ENCODE measurements around the gene OXSR1. TPM values are rescaled to one million over a fixed set of nuclear protein-coding genes. Genes with fewer than 3 reads are reported as not detected.

Gene OXSR1
- total RNA-seq, 5 donors from 2014 or later (not counting 1 experiment from before 2014, with no cell fraction given) = 30.7 to 40.4 (median 37.4) TPM

- no peaks in the 10 kb centered on the region for H3K27me3 ChIP-seq (replicated peaks in 1 of 2; ENCODE audit: control insufficient read depth in 2 of 2, extremely low read depth in 1 of 2, insufficient read depth in 2 of 2, low read length in 1 of 2)
- peaks cover 5 to 8% (median 8%) of the 10 kb centered on the region in 3 donors for H3K4me1 Mint-ChIP-seq
- no peaks in the 10 kb centered on the region for H3K9me3 Mint-ChIP-seq
- H3K4me3 Mint-ChIP-seq = no peak overlapping the region
- POLR2A ChIA-PET = no interaction called here
- H3K36me3 ChIP-seq (ENCODE audit: control insufficient read depth in 2 of 2, extremely low read depth in 1 of 2, insufficient read depth in 1 of 2, low read length in 1 of 2) = peaks cover 42 to 58% of the 10 kb centered on the region in 2 donors
- H3K27ac ChIP-seq (ENCODE audit: low read length) = no peak overlapping the region
- no peak overlapping the region for H3K27ac Mint-ChIP-seq
- no peaks in the 10 kb centered on the region for H3K9me3 ChIP-seq
- 96% methylated on average over 11 of the region's 13 CpGs for WGBS (ENCODE audit: insufficient coverage)
- peaks cover 0 to 5% of the 10 kb centered on the region in 2 experiments for H3K4me1 ChIP-seq (ENCODE audit: control insufficient read depth in 1 of 2, extremely low read depth in 1 of 2, insufficient read depth in 2 of 2, low read length in 2 of 2)
- peak in 1 of 35 experiments; percentile 11 for DNase-seq
- no peak overlapping the region for H3K4me3 ChIP-seq (ENCODE audit: control insufficient read depth in 1 of 2, extremely low read depth in 1 of 2, low read length in 1 of 2)
- no peaks in the 10 kb centered on the region for H3K27me3 Mint-ChIP-seq
- CTCF ChIA-PET = interaction anchor here in 1 of 2 donors (2.1 kb wide), 1 partner anchor 358 kb away, joined by 6 read pairs; no protein-coding TSS in a partner anchor
- no peak for ATAC-seq (replicated peaks in 1 of 4)
- H3K36me3 Mint-ChIP-seq = peaks cover 47% of the 10 kb centered on the region
Measured at GRCh38 chr3:38121832-38122461, 43.4 kb upstream of the OXSR1 start.

- no peak overlapping the region for H3K27ac ChIP-seq (ENCODE audit: low read length)
- H3K27ac Mint-ChIP-seq = peak overlapping the region in 1 of 2 donors; percentile 19
- no peaks in the 10 kb centered on the region for H3K27me3 Mint-ChIP-seq
- no peak overlapping the region for H3K4me3 ChIP-seq (ENCODE audit: control insufficient read depth in 1 of 2, extremely low read depth in 1 of 2, low read length in 1 of 2)
- no peak overlapping the region for H3K4me3 Mint-ChIP-seq
- 93% methylated on average over 7 of the region's 9 CpGs for WGBS (ENCODE audit: insufficient coverage)
- no peaks in the 10 kb centered on the region for H3K9me3 Mint-ChIP-seq
- peaks cover 40 to 66% of the 10 kb centered on the region in 2 donors for H3K36me3 ChIP-seq (ENCODE audit: control insufficient read depth in 2 of 2, extremely low read depth in 1 of 2, insufficient read depth in 1 of 2, low read length in 1 of 2)
- no peaks in the 10 kb centered on the region for H3K9me3 ChIP-seq
- peaks cover 5 to 8% (median 7%) of the 10 kb centered on the region in 3 donors for H3K4me1 Mint-ChIP-seq
- POLR2A ChIA-PET = no interaction called here
- H3K4me1 ChIP-seq (ENCODE audit: control insufficient read depth in 1 of 2, extremely low read depth in 1 of 2, insufficient read depth in 2 of 2, low read length in 2 of 2) = peaks cover 0 to 4% of the 10 kb centered on the region in 2 experiments
- H3K36me3 Mint-ChIP-seq = peaks cover 54% of the 10 kb centered on the region
- no peaks in the 10 kb centered on the region for H3K27me3 ChIP-seq (replicated peaks in 1 of 2; ENCODE audit: control insufficient read depth in 2 of 2, extremely low read depth in 1 of 2, insufficient read depth in 2 of 2, low read length in 1 of 2)
- ATAC-seq (replicated peaks in 1 of 4) (no peak), DNase-seq (no peak)
- CTCF ChIA-PET = no interaction called here
Measured at GRCh38 chr3:38122712-38123290, 42.5 kb upstream of the OXSR1 start.

- Mint-ChIP-seq H3K27ac (peak overlapping the region in 1 of 2 donors; percentile 41), H3K9me3 (no peaks in the 10 kb centered on the region), H3K27me3 (no peaks in the 10 kb centered on the region), H3K36me3 (peaks cover 58% of the 10 kb centered on the region), H3K4me3 (no peak overlapping the region), H3K4me1 (peaks cover 0 to 5% (median 0%) of the 10 kb centered on the region in 3 donors)
- WGBS (ENCODE audit: insufficient coverage) = 83% methylated on average over 6 of the region's 7 CpGs
- CTCF ChIA-PET = no interaction called here
- Histone ChIP-seq H3K27ac (ENCODE audit: low read length) (no peak overlapping the region), H3K4me3 (ENCODE audit: control insufficient read depth in 1 of 2, extremely low read depth in 1 of 2, low read length in 1 of 2) (no peak overlapping the region), H3K9me3 (no peaks in the 10 kb centered on the region), H3K36me3 (ENCODE audit: control insufficient read depth in 2 of 2, extremely low read depth in 1 of 2, insufficient read depth in 1 of 2, low read length in 1 of 2) (peaks cover 47 to 83% of the 10 kb centered on the region in 2 donors), H3K4me1 (ENCODE audit: control insufficient read depth in 1 of 2, extremely low read depth in 1 of 2, insufficient read depth in 2 of 2, low read length in 2 of 2) (no peaks in the 10 kb centered on the region), H3K27me3 (replicated peaks in 1 of 2; ENCODE audit: control insufficient read depth in 2 of 2, extremely low read depth in 1 of 2, insufficient read depth in 2 of 2, low read length in 1 of 2) (no peaks in the 10 kb centered on the region)
- ATAC-seq (replicated peaks in 1 of 4) (no peak), DNase-seq (no peak)
- POLR2A ChIA-PET = no interaction called here
Measured at GRCh38 chr3:38124324-38125122, 40.8 kb upstream of the OXSR1 start.

- Histone ChIP-seq H3K27me3 (replicated peaks in 1 of 2; ENCODE audit: control insufficient read depth in 2 of 2, extremely low read depth in 1 of 2, insufficient read depth in 2 of 2, low read length in 1 of 2) (no peaks in the 10 kb centered on the region), H3K27ac (ENCODE audit: low read length) (no peak overlapping the region), H3K9me3 (no peaks in the 10 kb centered on the region), H3K4me1 (ENCODE audit: control insufficient read depth in 1 of 2, extremely low read depth in 1 of 2, insufficient read depth in 2 of 2, low read length in 2 of 2) (peaks cover 0 to 4% of the 10 kb centered on the region in 2 experiments), H3K36me3 (ENCODE audit: control insufficient read depth in 2 of 2, extremely low read depth in 1 of 2, insufficient read depth in 1 of 2, low read length in 1 of 2) (peaks cover 50 to 90% of the 10 kb centered on the region in 2 donors), H3K4me3 (ENCODE audit: control insufficient read depth in 1 of 2, extremely low read depth in 1 of 2, low read length in 1 of 2) (no peak overlapping the region)
- CTCF ChIA-PET = no interaction called here
- Mint-ChIP-seq H3K27me3 (no peaks in the 10 kb centered on the region), H3K4me3 (no peak overlapping the region), H3K36me3 (peaks cover 60% of the 10 kb centered on the region), H3K27ac (peak overlapping the region in 1 of 2 donors; percentile 45), H3K4me1 (peaks cover 4 to 6% (median 5%) of the 10 kb centered on the region in 3 donors), H3K9me3 (no peaks in the 10 kb centered on the region)
- DNase-seq = no peak
- ATAC-seq (replicated peaks in 1 of 4) = no peak
- POLR2A ChIA-PET = no interaction called here
- WGBS (ENCODE audit: insufficient coverage) = 94% methylated on average over 9 of the region's 11 CpGs
Measured at GRCh38 chr3:38125305-38126120, 39.8 kb upstream of the OXSR1 start.

GRCh38 chr3:38126121-38126892 lies 39.0 kb upstream of the OXSR1 start:
- Mint-ChIP-seq H3K36me3 (peaks cover 59% of the 10 kb centered on the region), H3K27ac (no peak overlapping the region), H3K27me3 (no peaks in the 10 kb centered on the region), H3K4me1 (peaks cover 6 to 9% (median 8%) of the 10 kb centered on the region in 3 donors), H3K9me3 (no peaks in the 10 kb centered on the region), H3K4me3 (no peak overlapping the region)
- POLR2A ChIA-PET = no interaction called here
- Histone ChIP-seq H3K9me3 (no peaks in the 10 kb centered on the region), H3K36me3 (ENCODE audit: control insufficient read depth in 2 of 2, extremely low read depth in 1 of 2, insufficient read depth in 1 of 2, low read length in 1 of 2) (peaks cover 51 to 91% of the 10 kb centered on the region in 2 donors), H3K27ac (ENCODE audit: low read length) (no peak overlapping the region), H3K27me3 (replicated peaks in 1 of 2; ENCODE audit: control insufficient read depth in 2 of 2, extremely low read depth in 1 of 2, insufficient read depth in 2 of 2, low read length in 1 of 2) (no peaks in the 10 kb centered on the region), H3K4me1 (ENCODE audit: control insufficient read depth in 1 of 2, extremely low read depth in 1 of 2, insufficient read depth in 2 of 2, low read length in 2 of 2) (peaks cover 0 to 7% of the 10 kb centered on the region in 2 experiments), H3K4me3 (ENCODE audit: control insufficient read depth in 1 of 2, extremely low read depth in 1 of 2, low read length in 1 of 2) (no peak overlapping the region)
- peak in 1 of 35 experiments; percentile 1 for DNase-seq
- CTCF ChIA-PET = interaction anchor here in 1 of 2 donors (0.5 kb wide), 1 partner anchor 83 kb away, joined by 7 read pairs; no protein-coding TSS in a partner anchor
- 100% methylated on average over 3 of the region's 6 CpGs for WGBS (ENCODE audit: insufficient coverage)
- no peak for ATAC-seq (replicated peaks in 1 of 4)
